T-helper 1 cell treated with Interleukin-12 subunit alpha and Interleukin-12 subunit beta and Interleukin-4 antibody, amounts not matched to agents 30 ng/mL and 1 ng/mL, for 36 hours (primary cell): ENCODE data around the gene NFASC. TPM values are rescaled to one million over a fixed set of nuclear protein-coding genes. Genes with fewer than 3 reads are reported as not detected.

Experiments
- intact Hi-C: fragments of 100-400 bp; cut with micrococcal nuclease; formaldehyde crosslinking; loops from one replicate; pipeline ENCODE4 v1.15.1; 2024
- total RNA-seq: library from RNA; stranded (reverse); gene quantifications from 2 replicates; pipeline ENCODE4 v1.2.3, GENCODE V29; 2022

The NFASC gene
- total RNA-seq, 1 donor from 2014 or later: 0.20 TPM

DNA sequence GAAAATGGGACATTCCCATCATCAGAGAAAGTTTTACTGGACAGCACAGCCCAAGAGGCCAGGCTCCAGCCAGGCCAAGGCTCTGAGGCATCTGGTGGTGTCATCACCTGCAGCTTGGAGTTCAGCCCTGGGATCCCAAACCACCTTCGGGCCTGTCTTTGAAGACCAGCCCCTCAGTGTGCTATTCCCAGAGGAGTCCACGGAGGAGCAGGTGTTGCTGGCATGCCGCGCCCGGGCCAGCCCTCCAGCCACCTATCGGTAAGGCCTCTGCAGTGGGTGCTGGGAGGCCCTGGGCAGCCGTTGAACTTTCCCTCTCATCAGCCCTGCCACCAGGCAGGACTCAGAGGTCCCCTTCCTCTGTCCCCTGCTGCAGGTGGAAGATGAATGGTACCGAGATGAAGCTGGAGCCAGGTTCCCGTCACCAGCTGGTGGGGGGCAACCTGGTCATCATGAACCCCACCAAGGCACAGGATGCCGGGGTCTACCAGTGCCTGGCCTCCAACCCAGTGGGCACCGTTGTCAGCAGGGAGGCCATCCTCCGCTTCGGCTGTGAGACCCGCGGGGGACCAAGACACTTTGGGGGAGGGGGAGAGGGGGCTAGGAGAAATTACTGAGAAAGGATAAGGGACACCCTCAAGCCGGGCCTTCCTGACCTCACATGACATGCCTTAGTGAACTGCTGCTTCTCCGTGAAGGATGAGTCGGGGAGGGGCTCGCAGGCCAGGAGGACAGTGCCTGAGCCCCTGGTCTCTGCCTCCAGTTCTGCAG, 187.3 kb downstream of the NFASC start:
- intact Hi-C loops: no loop called here

DNA sequence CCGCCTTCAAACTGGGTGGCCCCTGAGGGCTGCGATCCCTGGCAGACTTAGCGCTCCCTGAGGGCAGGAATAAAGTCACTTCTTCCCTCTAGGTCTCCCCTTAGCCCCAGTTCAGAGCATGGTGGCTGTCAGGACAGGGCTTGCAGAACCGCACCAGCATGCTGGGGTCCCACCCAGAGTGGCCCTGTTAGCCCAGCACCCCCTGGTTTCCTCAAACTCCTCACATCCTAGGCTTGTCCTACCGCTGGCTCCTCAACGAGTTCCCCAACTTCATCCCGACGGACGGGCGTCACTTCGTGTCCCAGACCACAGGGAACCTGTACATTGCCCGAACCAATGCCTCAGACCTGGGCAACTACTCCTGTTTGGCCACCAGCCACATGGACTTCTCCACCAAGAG, 188.2 kb downstream of the NFASC start:
- intact Hi-C loops: no loop called here

DNA sequence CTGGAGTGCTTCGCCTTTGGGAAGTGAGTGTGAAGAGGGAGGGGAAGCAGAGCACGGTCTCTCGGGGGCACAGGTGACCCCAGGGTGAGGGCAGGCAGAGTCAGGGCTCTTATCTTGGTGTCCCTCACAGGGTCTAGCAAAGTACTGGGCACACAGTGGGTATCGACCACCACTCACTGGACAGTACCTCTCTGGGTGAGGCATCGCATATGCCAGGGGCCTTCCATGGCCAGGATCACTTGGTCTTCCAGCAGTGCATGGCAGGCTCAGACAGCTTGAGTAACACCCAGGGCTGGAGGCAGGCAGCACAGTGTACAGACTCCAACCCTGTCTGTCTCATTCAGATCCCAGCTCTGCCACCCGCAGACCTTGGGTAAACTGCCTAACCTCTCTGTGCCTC, 189.0 kb downstream of the NFASC start:
- intact Hi-C loops: no loop called here

DNA sequence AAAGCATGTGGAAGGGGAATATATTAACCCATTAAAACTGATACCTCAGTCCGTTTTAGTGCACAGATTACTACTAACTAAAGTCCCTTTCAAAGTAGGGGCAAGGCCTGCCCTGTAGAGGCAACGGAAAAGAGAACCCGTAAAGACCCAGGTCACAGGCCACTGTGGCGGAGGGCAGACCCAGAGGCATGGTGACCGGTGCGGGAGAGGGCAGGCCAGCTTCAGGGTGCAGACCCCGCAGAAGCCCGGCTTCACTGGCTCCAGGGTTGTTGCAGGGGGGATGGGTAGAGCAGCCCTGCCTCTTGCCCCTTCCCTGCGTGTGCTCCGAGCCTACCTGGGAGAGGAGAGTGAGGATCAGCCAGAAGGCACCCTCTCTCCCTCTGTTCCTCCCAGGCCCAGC, 190.1 kb downstream of the NFASC start:
- intact Hi-C loops: loop anchor here (1.0 kb wide), 3 partner anchors 71 to 196 kb away; no protein-coding TSS in a partner anchor

DNA sequence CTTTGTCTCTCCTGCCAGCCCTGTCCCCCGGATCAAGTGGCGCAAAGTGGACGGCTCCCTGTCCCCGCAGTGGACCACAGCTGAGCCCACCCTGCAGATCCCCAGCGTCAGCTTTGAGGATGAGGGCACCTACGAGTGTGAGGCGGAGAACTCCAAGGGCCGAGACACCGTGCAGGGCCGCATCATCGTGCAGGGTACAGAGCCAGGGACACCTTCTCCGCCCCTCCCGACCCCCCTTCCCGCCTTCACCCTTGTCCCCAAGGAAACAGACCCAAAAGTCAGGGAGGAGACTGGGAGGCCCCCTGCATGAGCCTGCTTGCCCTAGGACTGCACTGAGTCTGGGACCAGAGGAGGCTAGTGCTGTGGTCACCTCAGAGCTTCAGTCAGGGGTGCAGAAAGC, 190.6 kb downstream of the NFASC start:
- intact Hi-C loops: loop anchor here (1.0 kb wide), 3 partner anchors 72 to 195 kb away; no protein-coding TSS in a partner anchor

DNA sequence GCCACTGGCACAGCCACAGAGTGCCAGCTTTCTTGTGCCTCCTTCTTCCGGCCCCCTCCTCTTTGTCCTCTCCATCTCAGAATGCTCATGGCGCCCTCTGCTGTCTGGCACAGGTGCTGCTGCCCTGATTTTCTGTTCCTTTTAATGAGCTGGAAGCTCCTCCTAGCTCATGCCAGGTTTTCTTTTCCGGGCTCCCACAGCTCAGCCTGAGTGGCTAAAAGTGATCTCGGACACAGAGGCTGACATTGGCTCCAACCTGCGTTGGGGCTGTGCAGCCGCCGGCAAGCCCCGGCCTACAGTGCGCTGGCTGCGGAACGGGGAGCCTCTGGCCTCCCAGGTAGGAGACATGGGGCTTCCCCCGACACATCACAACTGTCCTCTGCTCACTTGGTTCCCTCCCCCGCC, 191.0 kb downstream of the NFASC start:
- intact Hi-C loops: loop anchor here (1.0 kb wide), 3 partner anchors 72 to 195 kb away; no protein-coding TSS in a partner anchor

DNA sequence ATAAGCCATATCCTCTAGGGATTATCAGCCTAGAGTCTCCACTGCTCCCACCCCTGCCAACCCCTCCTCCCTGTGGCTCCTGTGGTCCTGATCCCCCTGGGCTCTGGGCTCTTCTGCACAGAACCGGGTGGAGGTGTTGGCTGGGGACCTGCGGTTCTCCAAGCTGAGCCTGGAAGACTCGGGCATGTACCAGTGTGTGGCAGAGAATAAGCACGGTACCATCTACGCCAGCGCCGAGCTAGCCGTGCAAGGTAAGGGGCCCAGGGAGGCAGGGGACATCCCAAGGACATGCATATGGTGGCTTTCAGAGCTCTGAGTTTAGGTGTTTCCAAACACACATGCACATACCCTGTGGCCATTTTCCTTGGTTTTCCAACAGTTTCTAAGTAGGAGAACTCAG, 191.7 kb downstream of the NFASC start:
- intact Hi-C loops: no loop called here

DNA sequence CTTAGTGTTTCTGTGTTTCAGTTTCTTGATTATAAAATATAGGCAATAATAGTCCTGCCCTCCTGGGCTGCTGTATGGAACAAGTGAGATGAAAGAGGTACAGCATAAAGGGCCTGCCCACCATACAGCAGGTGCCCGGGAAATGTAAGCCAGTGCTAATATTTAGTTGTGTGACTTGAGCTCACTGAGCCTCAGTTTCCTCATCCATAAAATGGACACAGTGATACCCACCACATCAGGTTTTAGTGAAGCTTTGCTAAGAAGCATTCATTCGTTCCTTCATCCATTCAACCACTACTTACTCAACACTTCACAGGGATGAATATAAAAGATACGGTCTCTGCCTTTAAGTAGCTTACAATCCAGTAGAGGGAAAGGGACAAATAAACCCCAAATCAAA, 192.2 kb downstream of the NFASC start:
- intact Hi-C loops: no loop called here

DNA sequence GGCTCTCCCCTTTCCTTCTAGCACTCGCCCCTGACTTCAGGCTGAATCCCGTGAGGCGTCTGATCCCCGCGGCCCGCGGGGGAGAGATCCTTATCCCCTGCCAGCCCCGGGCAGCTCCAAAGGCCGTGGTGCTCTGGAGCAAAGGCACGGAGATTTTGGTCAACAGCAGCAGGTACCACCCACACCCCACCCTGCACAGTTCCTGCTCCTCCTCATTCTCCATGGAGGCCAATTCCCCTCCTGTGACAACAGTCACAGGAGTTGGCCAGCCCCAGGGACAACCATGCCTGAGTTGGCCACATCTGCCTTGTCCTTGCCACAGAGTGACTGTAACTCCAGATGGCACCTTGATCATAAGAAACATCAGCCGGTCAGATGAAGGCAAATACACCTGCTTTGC, 193.6 kb downstream of the NFASC start:
- intact Hi-C loops: no loop called here

DNA sequence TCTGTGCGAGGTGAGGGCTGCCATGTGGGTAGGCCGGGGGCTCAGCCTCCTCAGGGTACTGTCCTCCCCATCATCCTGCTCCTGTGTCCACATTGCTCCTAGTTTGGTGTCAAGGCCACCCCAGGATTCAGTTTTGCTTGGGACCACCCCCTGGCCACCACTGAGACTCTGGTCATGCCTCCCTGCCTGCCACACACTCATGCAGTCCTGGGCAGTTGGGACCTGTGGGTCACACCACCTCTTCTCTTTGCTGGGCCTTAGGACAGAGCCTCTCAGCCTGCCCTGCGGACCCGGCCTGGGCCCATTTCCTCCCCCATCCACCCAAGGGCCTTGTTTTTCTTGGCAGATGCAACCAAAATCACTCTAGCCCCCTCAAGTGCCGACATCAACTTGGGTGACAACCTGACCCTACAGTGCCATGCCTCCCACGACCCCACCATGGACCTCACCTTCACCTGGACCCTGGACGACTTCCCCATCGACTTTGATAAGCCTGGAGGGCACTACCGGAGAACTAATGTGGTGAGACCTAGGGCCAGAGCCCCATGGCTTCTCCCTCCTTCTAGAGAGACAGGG, 194.2 kb downstream of the NFASC start:
- intact Hi-C loops: no loop called here

DNA sequence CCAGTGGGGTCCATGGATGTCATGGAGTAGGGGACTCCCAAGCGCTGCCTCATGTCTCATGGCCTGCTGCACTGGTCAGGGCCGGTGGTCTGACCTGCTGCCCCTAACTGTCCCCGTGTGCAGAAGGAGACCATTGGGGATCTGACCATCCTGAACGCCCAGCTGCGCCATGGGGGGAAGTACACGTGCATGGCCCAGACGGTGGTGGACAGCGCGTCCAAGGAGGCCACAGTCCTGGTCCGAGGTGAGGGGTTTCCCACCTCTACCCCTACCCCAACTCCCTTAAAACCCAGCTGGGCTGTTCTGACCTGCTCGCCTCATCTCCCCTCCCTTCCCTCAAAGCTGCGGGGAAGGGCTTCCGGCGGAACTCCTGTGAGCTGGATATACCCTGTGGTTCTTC, 195.0 kb downstream of the NFASC start:
- intact Hi-C loops: no loop called here

DNA sequence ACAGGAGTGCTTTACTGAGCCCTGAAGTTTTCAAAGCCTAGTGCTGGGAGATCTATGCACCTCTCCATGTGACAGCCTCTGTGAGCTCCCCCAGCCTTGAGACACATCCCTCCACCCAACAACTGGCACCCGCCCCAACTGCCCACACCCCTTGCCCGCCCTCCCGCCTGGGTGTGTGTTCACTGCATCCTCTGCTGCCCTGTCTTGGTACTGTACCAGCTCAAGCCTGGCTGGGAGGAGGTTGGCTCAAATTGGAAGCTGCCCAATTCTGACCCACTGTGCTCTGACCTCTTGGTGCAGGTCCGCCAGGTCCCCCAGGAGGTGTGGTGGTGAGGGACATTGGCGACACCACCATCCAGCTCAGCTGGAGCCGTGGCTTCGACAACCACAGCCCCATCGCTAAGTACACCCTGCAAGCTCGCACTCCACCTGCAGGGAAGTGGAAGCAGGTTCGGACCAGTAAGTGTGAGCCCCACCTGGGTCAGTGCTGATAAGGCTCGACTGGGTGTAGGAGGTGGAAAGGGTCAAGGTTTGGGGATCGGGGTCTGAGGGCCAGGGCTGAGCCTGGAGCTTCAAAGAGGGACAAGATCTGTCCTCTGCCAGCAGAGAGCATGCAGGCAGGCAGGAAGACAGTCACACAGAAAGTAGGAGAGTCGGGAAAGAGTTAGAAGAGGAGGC, 195.6 kb downstream of the NFASC start:
- intact Hi-C loops: no loop called here

DNA sequence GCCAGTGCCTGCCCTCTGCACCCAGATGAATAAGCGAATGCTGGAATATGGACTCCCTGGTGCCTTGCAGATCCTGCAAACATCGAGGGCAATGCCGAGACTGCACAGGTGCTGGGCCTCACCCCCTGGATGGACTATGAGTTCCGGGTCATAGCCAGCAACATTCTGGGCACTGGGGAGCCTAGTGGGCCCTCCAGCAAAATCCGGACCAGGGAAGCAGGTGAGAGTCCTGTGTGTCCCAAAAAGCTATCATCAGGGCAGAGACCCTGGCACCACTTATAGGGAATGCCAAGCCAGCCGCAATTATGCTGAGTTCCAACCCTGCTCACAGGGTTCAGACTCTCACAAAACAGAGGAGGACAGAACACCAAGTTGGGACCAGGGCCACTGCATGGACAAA, 196.4 kb downstream of the NFASC start:
- intact Hi-C loops: no loop called here

DNA sequence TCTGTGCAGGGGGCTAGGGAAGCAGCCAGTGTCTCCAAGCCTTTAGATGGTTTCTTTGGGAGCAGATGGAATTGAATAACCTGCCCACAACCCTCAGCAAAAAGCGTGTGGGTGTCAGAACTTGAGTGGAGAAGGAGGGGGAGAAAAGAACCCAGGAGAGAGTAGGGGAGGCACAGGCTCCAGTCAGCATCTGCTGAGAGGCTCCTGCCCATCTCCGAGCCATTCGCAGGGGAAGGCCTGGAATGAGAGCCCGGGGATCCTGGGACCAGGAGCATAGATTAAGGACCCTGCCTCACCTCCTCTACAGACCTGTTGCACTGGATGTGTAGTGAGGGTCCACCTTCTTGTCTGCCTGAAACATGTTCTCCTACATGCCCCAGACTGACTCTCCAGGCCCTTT, 197.3 kb downstream of the NFASC start:
- intact Hi-C loops: no loop called here

DNA sequence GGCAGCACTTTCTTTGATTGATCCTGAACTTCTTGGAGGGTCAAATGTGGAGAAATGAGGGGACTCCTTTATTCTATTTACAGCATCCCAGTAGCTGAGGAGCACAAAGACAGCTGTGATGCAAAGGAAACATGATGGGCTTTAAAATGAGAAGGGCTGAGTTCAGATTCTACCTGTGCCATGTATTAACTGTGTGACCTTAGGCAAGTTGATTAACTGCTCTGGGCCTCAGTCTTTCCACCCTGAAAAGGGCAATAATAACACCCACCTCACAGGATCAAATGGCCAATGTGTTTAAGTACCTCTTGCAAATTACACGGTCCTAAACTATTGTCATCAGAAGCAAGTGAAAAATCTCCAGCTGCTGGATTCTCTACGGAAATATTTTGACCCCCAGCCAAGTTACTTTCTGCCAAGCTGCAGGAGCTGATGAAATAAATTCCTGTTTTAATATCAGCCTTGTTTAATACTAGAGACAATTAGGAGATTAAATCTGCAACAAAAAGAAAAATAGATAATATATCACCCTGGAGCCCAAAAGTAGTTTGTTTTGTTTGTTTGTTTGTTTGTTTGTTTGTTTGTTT, 197.9 kb downstream of the NFASC start:
- intact Hi-C loops: no loop called here

DNA sequence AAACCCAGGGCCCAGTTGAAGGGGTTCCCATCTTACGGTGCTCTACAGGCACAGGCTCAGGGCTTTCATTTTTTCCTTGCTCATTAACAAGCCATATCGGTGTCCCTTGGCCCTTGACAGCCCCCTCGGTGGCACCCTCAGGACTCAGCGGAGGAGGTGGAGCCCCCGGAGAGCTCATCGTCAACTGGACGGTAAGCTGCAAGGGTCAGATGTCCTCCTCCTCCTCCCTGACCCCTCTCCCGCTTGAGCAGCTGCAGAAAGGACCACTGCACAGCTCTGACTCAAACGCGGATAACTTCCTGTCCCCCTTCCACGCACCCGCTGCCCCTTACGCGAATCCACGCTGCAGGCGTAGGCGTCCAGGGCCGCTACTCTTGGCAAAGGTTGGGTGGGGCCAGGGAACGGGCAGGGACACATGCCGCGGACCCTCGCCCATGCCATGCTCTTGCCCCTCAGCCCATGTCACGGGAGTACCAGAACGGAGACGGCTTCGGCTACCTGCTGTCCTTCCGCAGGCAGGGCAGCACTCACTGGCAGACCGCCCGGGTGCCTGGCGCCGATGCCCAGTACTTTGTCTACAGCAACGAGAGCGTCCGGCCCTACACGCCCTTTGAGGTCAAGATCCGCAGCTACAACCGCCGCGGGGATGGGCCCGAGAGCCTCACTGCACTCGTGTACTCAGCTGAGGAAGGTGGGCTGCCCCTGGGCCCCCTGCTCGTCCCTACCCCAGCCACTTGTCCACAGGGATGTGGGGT, 198.9 kb downstream of the NFASC start:
- intact Hi-C loops: no loop called here

DNA sequence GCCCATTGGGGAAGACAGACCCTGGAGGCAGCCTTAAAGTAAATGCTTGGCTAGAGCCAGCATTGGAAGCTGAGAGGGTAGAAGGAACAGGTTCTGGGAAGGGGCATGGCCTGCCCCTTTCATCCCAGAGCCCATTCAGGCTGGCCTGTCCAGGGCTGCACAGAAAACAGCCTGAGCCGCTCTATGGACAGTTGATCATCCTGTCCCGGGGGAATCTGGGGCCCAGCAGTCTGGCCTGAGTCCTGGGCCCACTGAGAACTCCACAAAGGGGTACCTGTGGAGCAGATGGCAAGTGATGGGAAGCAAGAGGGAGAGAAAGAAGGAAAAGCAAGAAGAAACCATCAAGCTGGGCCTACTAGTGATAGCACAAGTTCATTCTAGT, 200.4 kb downstream of the NFASC start:
- intact Hi-C loops: no loop called here

DNA sequence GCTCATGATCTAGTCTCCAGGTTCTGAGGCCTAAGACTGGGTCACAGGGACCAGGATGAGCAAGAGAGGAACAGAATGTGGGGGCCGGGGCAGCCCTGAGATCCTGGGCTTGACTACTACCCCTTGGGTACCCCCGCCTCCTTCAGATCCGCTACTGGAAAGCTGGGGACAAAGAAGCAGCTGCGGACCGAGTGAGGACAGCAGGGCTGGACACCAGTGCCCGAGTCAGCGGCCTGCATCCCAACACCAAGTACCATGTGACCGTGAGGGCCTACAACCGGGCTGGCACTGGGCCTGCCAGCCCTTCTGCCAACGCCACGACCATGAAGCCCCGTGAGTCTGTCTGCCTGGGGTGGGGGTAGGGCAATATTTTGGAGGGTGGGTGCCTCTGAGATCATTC, 201.1 kb downstream of the NFASC start:
- intact Hi-C loops: no loop called here

DNA sequence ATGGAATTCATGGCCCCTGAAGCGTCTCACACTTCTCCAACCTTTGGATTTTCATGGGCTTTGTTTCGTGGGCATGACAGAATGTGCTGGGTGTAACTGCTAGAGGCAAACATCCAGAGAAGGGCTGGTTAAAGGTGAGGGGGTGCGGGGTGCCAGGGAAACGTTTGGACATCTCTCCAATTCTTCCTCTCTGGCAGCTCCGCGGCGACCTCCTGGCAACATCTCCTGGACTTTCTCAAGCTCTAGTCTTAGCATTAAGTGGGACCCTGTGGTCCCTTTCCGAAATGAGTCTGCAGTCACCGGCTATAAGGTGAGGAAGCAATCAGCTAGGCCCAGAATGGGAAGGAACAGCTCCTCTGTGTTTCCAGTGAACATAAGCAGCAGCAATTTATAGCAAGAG, 201.6 kb downstream of the NFASC start:
- intact Hi-C loops: no loop called here
